GM23248 (cell line): ENCODE results near the gene TBL1Y.

Experiments used
- EZH2 ChIP-seq: fragments of 200-600 bp; sonication (generic); IDR thresholded peaks from 2 replicates; pipeline ENCODE4 v1.6.1; 2018; ENCODE audit warnings: antibody characterized with exemption, mild to moderate bottlenecking; ENCODE audit not compliant: insufficient read depth, poor library complexity, severe bottlenecking
- EZH2phosphoT487 ChIP-seq: fragments of 200-600 bp; sonication (generic); IDR thresholded peaks from 2 replicates; pipeline ENCODE4 v1.6.1; 2018; ENCODE audit warnings: antibody characterized with exemption, moderate library complexity, mild to moderate bottlenecking, low read depth; ENCODE audit not compliant: insufficient read depth

GRCh38 chrY:6983221-6983620 lies 72.7 kb downstream of the TBL1Y start:
- TF ChIP-seq EZH2phosphoT487: no peak
- no peak for TF ChIP-seq EZH2
